ENCODE data around the gene NRG2.

GRCh38 chr5:140039561-140039960 is 3.5 kb downstream of the NRG2 start:
- no peak for TF ChIP-seq CTCF (conservative IDR thresholded peaks at IDR 0.05; ENCODE audit: low read depth in 2 of 2)
- TF ChIP-seq EZH2phosphoT487 (IDR thresholded peaks at IDR 0.05; ENCODE audit: unreplicated experiment): no peak

Measured in GM23338 (cell line).